ENCODE data around the gene NCAPH2. TPM values are rescaled to one million over a fixed set of nuclear protein-coding genes. Genes with fewer than 3 reads are reported as not detected.

The NCAPH2 gene
- total RNA-seq, 1 experiment from 2014 or later = 113 TPM

- H3K36me3 ChIP-seq = no peaks in the 10 kb centered on the region
- H3K27ac ChIP-seq = no peak overlapping the region
- no peaks in the 10 kb centered on the region for H3K9me3 ChIP-seq (replicated peaks)
- no peaks in the 10 kb centered on the region for H3K4me1 ChIP-seq (replicated peaks)
- no peak for DNase-seq (ENCODE audit: low read depth in 1 of 2, low spot score in 2 of 2)
- H3K4me3 ChIP-seq = no peak overlapping the region
- H3K27me3 ChIP-seq (replicated peaks) = no peaks in the 10 kb centered on the region
These were observed 64.9 kb downstream of the NCAPH2 start for GRCh38 chr22:50572965-50573364.

GRCh38 chr22:50573491-50574382 lies 65.7 kb downstream of the NCAPH2 start:
- Histone ChIP-seq H3K4me1 (replicated peaks) (no peaks in the 10 kb centered on the region), H3K27ac (no peak overlapping the region)
- DNase-seq (ENCODE audit: low read depth in 1 of 2, low spot score in 2 of 2) = no peak

GRCh38 chr22:50574383-50574755 lies 66.3 kb downstream of the NCAPH2 start:
- H3K9me3 ChIP-seq (replicated peaks) = no peaks in the 10 kb centered on the region
- no peak overlapping the region for H3K27ac ChIP-seq
- no peaks in the 10 kb centered on the region for H3K4me1 ChIP-seq (replicated peaks)
- DNase-seq (ENCODE audit: low read depth in 1 of 2, low spot score in 2 of 2) = no peak
- H3K36me3 ChIP-seq = no peaks in the 10 kb centered on the region
- no peaks in the 10 kb centered on the region for H3K27me3 ChIP-seq (replicated peaks)
- H3K4me3 ChIP-seq = no peak overlapping the region

More at GRCh38 chr22:50573491-50574382, 65.7 kb downstream of the NCAPH2 start:
- H3K9me3 ChIP-seq (replicated peaks) = no peaks in the 10 kb centered on the region
- no peaks in the 10 kb centered on the region for H3K27me3 ChIP-seq (replicated peaks)
- no peak overlapping the region for H3K4me3 ChIP-seq
- no peaks in the 10 kb centered on the region for H3K36me3 ChIP-seq

Other genes with a start within 250 kb of the NCAPH2 start
- gene MAPK12, start 246.5 kb upstream of the NCAPH2 start, total RNA-seq (2014; rRNA removed; shearing (Covaris generic)) = 1.9 and 4.8 TPM in 2 replicates
- 1.3 and 2.2 TPM in 2 replicates for gene MAPK11, start 237.8 kb upstream of the NCAPH2 start, total RNA-seq (2014; rRNA removed; shearing (Covaris generic))
- gene PLXNB2, start 200.6 kb upstream of the NCAPH2 start, total RNA-seq (2014; rRNA removed; shearing (Covaris generic)) = 45.9 and 61.7 TPM in 2 replicates
- gene DENND6B, start 181.2 kb upstream of the NCAPH2 start, total RNA-seq (2014; rRNA removed; shearing (Covaris generic)) = 0.06 and 0.47 TPM in 2 replicates
- gene PPP6R2, start 164.9 kb upstream of the NCAPH2 start, total RNA-seq (2014; rRNA removed; shearing (Covaris generic)) = 62.1 and 69.7 TPM in 2 replicates
- 77.0 and 87.9 TPM in 2 replicates for gene SBF1, start 33.2 kb upstream of the NCAPH2 start, total RNA-seq (2014; rRNA removed; shearing (Covaris generic))
- gene ADM2, start 26.7 kb upstream of the NCAPH2 start, total RNA-seq (2014; rRNA removed; shearing (Covaris generic)) = 0.05 TPM in 1 of 2 replicates, not detected in the other
- gene MIOX, start 21.4 kb upstream of the NCAPH2 start, total RNA-seq (2014; rRNA removed; shearing (Covaris generic)) = not detected in 2 replicates
- 34.7 and 53.5 TPM in 2 replicates for gene LMF2, start 522 bp upstream of the NCAPH2 start, total RNA-seq (2014; rRNA removed; shearing (Covaris generic))
- gene SCO2, start 17.4 kb downstream of the NCAPH2 start, total RNA-seq (2014; rRNA removed; shearing (Covaris generic)) = 2.0 and 6.3 TPM in 2 replicates
- gene TYMP, start 21.8 kb downstream of the NCAPH2 start, total RNA-seq (2014; rRNA removed; shearing (Covaris generic)) = 3.2 and 12.6 TPM in 2 replicates
- 0.11 and 0.66 TPM in 2 replicates for gene KLHDC7B, start 37.7 kb downstream of the NCAPH2 start, total RNA-seq (2014; rRNA removed; shearing (Covaris generic))
- gene SYCE3, start 54.7 kb downstream of the NCAPH2 start, total RNA-seq (2014; rRNA removed; shearing (Covaris generic)) = not detected in 2 replicates
- gene CPT1B, start 70.2 kb downstream of the NCAPH2 start, total RNA-seq (2014; rRNA removed; shearing (Covaris generic)) = 1.7 and 2.5 TPM in 2 replicates
- gene CHKB, start 74.6 kb downstream of the NCAPH2 start, total RNA-seq (2014; rRNA removed; shearing (Covaris generic)) = 26.5 and 47.8 TPM in 2 replicates
- 0.03 TPM in 1 of 2 replicates, not detected in the other for gene MAPK8IP2, start 92.6 kb downstream of the NCAPH2 start, total RNA-seq (2014; rRNA removed; shearing (Covaris generic))
- 20.2 and 22.7 TPM in 2 replicates for gene ARSA, start 119.9 kb downstream of the NCAPH2 start, total RNA-seq (2014; rRNA removed; shearing (Covaris generic))
- 0.22 and 0.53 TPM in 2 replicates for gene SHANK3, start 164.6 kb downstream of the NCAPH2 start, total RNA-seq (2014; rRNA removed; shearing (Covaris generic))
- gene ACR, start 230.0 kb downstream of the NCAPH2 start, total RNA-seq (2014; rRNA removed; shearing (Covaris generic)) = not detected in 2 replicates

Data from SJSA1 (cell line).